ELF-1 (cell line): Measurements from ENCODE around the gene DMD.

Experiments used
- DNase-seq: peaks from one replicate; pipeline ENCODE4 v3.0.0-alpha.2; 2016; ENCODE audit warnings: low read depth, low spot score

DMD gene

GRCh38 chrX:31527455-31528126 lies 1683.8 kb downstream of the DMD start:
- DNase-seq, result no peak

GRCh38 chrX:31523884-31524536 lies 1687.3 kb downstream of the DMD start:
- DNase-seq, result no peak

GRCh38 chrX:31522760-31523159 lies 1688.6 kb downstream of the DMD start:
- DNase-seq, result no peak

- DNase-seq, result no peak
Measured at GRCh38 chrX:31521941-31522340, 1689.4 kb downstream of the DMD start.

- no peak for DNase-seq
Measured at GRCh38 chrX:31516527-31516926, 1694.8 kb downstream of the DMD start.

- no peak for DNase-seq
Measured at GRCh38 chrX:31508338-31508737, 1703.0 kb downstream of the DMD start.

GRCh38 chrX:31506928-31507327 lies 1704.4 kb downstream of the DMD start:
- DNase-seq, result no peak

- DNase-seq, result no peak
Measured at GRCh38 chrX:31506360-31506759, 1705.0 kb downstream of the DMD start.

- DNase-seq, result peak; percentile 3
Measured at GRCh38 chrX:31500921-31501320, 1710.4 kb downstream of the DMD start.

- peak; percentile 8 for DNase-seq
Measured at GRCh38 chrX:31499109-31499508, 1712.2 kb downstream of the DMD start.

GRCh38 chrX:31497086-31497485 lies 1714.3 kb downstream of the DMD start:
- DNase-seq, result no peak

GRCh38 chrX:31487951-31488350 lies 1723.4 kb downstream of the DMD start:
- DNase-seq, result no peak

- no peak for DNase-seq
Measured at GRCh38 chrX:31483336-31483735, 1728.0 kb downstream of the DMD start.

- DNase-seq, result no peak
Measured at GRCh38 chrX:31480696-31481095, 1730.7 kb downstream of the DMD start.

GRCh38 chrX:31471229-31471628 lies 1740.1 kb downstream of the DMD start:
- DNase-seq, result no peak

- DNase-seq, result peak; percentile 54
Measured at GRCh38 chrX:31470753-31471152, 1740.6 kb downstream of the DMD start.

- no peak for DNase-seq
Measured at GRCh38 chrX:31464306-31464915, 1746.9 kb downstream of the DMD start.

- no peak for DNase-seq
Measured at GRCh38 chrX:31461266-31461665, 1750.1 kb downstream of the DMD start.

- DNase-seq, result no peak
Measured at GRCh38 chrX:31459361-31459760, 1752.0 kb downstream of the DMD start.

GRCh38 chrX:31449965-31450364 lies 1761.4 kb downstream of the DMD start:
- DNase-seq, result no peak

GRCh38 chrX:31449081-31449480 lies 1762.3 kb downstream of the DMD start:
- no peak for DNase-seq

GRCh38 chrX:31445542-31445941 lies 1765.8 kb downstream of the DMD start:
- no peak for DNase-seq

GRCh38 chrX:31443654-31444053 lies 1767.7 kb downstream of the DMD start:
- DNase-seq, result no peak
